Measurements from ENCODE around the gene RBM17.

RBM17 gene

GRCh38 chr10:6045878-6046772 lies 42.7 kb upstream of the RBM17 start:
- H3K9ac ChIP-seq: peak overlapping the region in 2 of 11 experiments; percentile 29 to 42; a peak in 2 of 22 replicates
- H3K4me2 ChIP-seq: peak overlapping the region; percentile 66 to 93 (median 86)
- no peaks in the 10 kb centered on the region for H3K27me3 ChIP-seq
- H3K4me1 ChIP-seq: peaks cover 52 to 74% (median 70%) of the 10 kb centered on the region in 10 experiments
- H3K36me3 ChIP-seq: no peaks in the 10 kb centered on the region
- H3K4me3 ChIP-seq: no peak overlapping the region
- TF ChIP-seq Cebpa-rat (IDR thresholded peaks at IDR 0.05): no peak
- peaks cover 0 to 41% (median 0%) of the 10 kb centered on the region in 11 experiments; a peak in 2 of 22 replicates for H4K20me1 ChIP-seq
- peak overlapping the region in 3 of 11 experiments; percentile 8 to 33 (median 8); a peak in 3 of 22 replicates for H3K27ac ChIP-seq
- H3K9me3 ChIP-seq (replicated peaks in 1 of 11): peaks cover 0 to 7% (median 0%) of the 10 kb centered on the region in 11 experiments; a peak in 3 of 22 replicates

GRCh38 chr10:6046773-6047611 lies 41.8 kb upstream of the RBM17 start:
- H4K20me1 ChIP-seq: peaks cover 0 to 41% (median 0%) of the 10 kb centered on the region in 11 experiments; a peak in 2 of 22 replicates
- H3K27ac ChIP-seq: no peak overlapping the region
- no peak overlapping the region for H3K9ac ChIP-seq
- no peak for TF ChIP-seq Cebpa-rat (IDR thresholded peaks at IDR 0.05)
- H3K4me3 ChIP-seq: no peak overlapping the region
- peaks cover 61 to 83% (median 79%) of the 10 kb centered on the region in 10 experiments for H3K4me1 ChIP-seq
- no peaks in the 10 kb centered on the region for H3K36me3 ChIP-seq
- peak overlapping the region in 8 of 11 experiments; percentile 66 to 93 (median 86); a peak in 14 of 22 replicates for H3K4me2 ChIP-seq
- peaks cover 0 to 7% (median 0%) of the 10 kb centered on the region in 11 experiments; a peak in 3 of 22 replicates for H3K9me3 ChIP-seq (replicated peaks in 1 of 11)
- H3K27me3 ChIP-seq: no peaks in the 10 kb centered on the region

GRCh38 chr10:6047847-6048246 lies 41.0 kb upstream of the RBM17 start:
- Histone ChIP-seq H3K4me1 (peaks cover 69 to 91% (median 87%) of the 10 kb centered on the region in 10 experiments), H4K20me1 (peaks cover 0 to 41% (median 0%) of the 10 kb centered on the region in 11 experiments; a peak in 2 of 22 replicates), H3K4me2 (peak overlapping the region in 7 of 11 experiments; percentile 81 to 91 (median 85); a peak in 8 of 22 replicates), H3K36me3 (no peaks in the 10 kb centered on the region), H3K9ac (no peak overlapping the region), H3K27ac (no peak overlapping the region), H3K9me3 (replicated peaks in 1 of 11) (peaks cover 0 to 7% (median 0%) of the 10 kb centered on the region in 11 experiments; a peak in 3 of 22 replicates), H3K27me3 (no peaks in the 10 kb centered on the region), H3K4me3 (no peak overlapping the region)
- no peak for TF ChIP-seq Cebpa-rat (IDR thresholded peaks at IDR 0.05)

GRCh38 chr10:6048281-6049030 lies 40.4 kb upstream of the RBM17 start:
- H3K27ac ChIP-seq: peak overlapping the region in 2 of 11 experiments; percentile 7 to 74; a peak in 3 of 22 replicates
- H3K9me3 ChIP-seq (replicated peaks in 1 of 11): peaks cover 0 to 3% (median 0%) of the 10 kb centered on the region in 11 experiments; a peak in 3 of 22 replicates
- no peak for TF ChIP-seq Cebpa-rat (IDR thresholded peaks at IDR 0.05)
- no peaks in the 10 kb centered on the region for H3K27me3 ChIP-seq
- H3K4me2 ChIP-seq: peak overlapping the region in 10 of 11 experiments; percentile 81 to 98 (median 88); a peak in 19 of 22 replicates
- no peak overlapping the region for H3K4me3 ChIP-seq
- H3K9ac ChIP-seq: no peak overlapping the region
- no peaks in the 10 kb centered on the region for H3K36me3 ChIP-seq
- peaks cover 75 to 96% (median 93%) of the 10 kb centered on the region in 10 experiments for H3K4me1 ChIP-seq
- H4K20me1 ChIP-seq: peaks cover 0 to 41% (median 0%) of the 10 kb centered on the region in 11 experiments; a peak in 2 of 22 replicates

GRCh38 chr10:6049031-6049400 lies 39.8 kb upstream of the RBM17 start:
- Histone ChIP-seq H3K36me3 (no peaks in the 10 kb centered on the region), H4K20me1 (peaks cover 0 to 38% (median 0%) of the 10 kb centered on the region in 11 experiments; a peak in 2 of 22 replicates), H3K27me3 (no peaks in the 10 kb centered on the region), H3K9me3 (replicated peaks in 1 of 11) (no peaks in the 10 kb centered on the region), H3K9ac (no peak overlapping the region; a peak in 1 of 22 replicates), H3K4me3 (no peak overlapping the region), H3K27ac (peak overlapping the region in 2 of 11 experiments; percentile 74 to 77; a peak in 3 of 22 replicates), H3K4me1 (peaks cover 78 to 96% (median 94%) of the 10 kb centered on the region in 10 experiments), H3K4me2 (peak overlapping the region; percentile 81 to 98 (median 89))
- no peak for TF ChIP-seq Cebpa-rat (IDR thresholded peaks at IDR 0.05)

GRCh38 chr10:6050801-6051445 lies 37.9 kb upstream of the RBM17 start:
- Histone ChIP-seq H3K9ac (peak overlapping the region; percentile 51 to 76 (median 64); a peak in 20 of 22 replicates), H3K27ac (peak overlapping the region; percentile 8 to 77 (median 61); a peak in 20 of 22 replicates), H3K4me1 (peaks cover 72 to 92% (median 90%) of the 10 kb centered on the region in 10 experiments), H4K20me1 (peaks cover 0 to 22% (median 0%) of the 10 kb centered on the region in 11 experiments; a peak in 2 of 22 replicates), H3K4me3 (peak overlapping the region; percentile 38 to 61 (median 44)), H3K9me3 (replicated peaks in 1 of 11) (no peaks in the 10 kb centered on the region), H3K27me3 (no peaks in the 10 kb centered on the region), H3K4me2 (peak overlapping the region; percentile 81 to 98 (median 89)), H3K36me3 (no peaks in the 10 kb centered on the region)
- no peak for TF ChIP-seq Cebpa-rat (IDR thresholded peaks at IDR 0.05)

All from BLaER1 treated with 17β-estradiol and CSF1 and Interleukin-3, amounts not matched to agents 10 nM and 100 nM (cell line).